NCI-H1417 treated with DMSO at 0.1 percent for 48 hours (cell line): ENCODE measurements around the gene PNMA8B.
A peak's percentile ranks its signal among the peaks of the same experiment; 100 is the strongest.
"Not testable (repeated sequence)": the region's sequence is repeated elsewhere in the genome, so short reads cannot be mapped to it uniquely, and the experiment has no call there.

Experiments used
- DNase-seq: peaks from one replicate; lab custom pipeline; 2025; lab: John Stamatoyannopoulos, UW

The PNMA8B gene

GRCh38 chr19:46495786-46496099, at the start of gene PNMA8B:
Gene PNMA8B, minus strand, starts transcription at chr19:46495867. Its CDS starts 402 bp downstream, at chr19:46495465.
- DNase-seq, result peak; percentile 42

- no peak for DNase-seq
Observed at GRCh38 chr19:46544651-46545050, 49.0 kb upstream of the PNMA8B start.

GRCh38 chr19:46542428-46543230, 47.0 kb upstream of the PNMA8B start:
- peak; percentile 80 for DNase-seq

- DNase-seq, result no peak
Observed at GRCh38 chr19:46537136-46538097, 41.8 kb upstream of the PNMA8B start.

- DNase-seq, result no peak
Observed at GRCh38 chr19:46536391-46536790, 40.7 kb upstream of the PNMA8B start.

GRCh38 chr19:46533621-46534081, 38.0 kb upstream of the PNMA8B start:
- no peak for DNase-seq

- no peak for DNase-seq
Observed at GRCh38 chr19:46533078-46533620, 37.5 kb upstream of the PNMA8B start.

GRCh38 chr19:46530636-46531035, 35.0 kb upstream of the PNMA8B start:
- no peak for DNase-seq

- no peak for DNase-seq
Observed at GRCh38 chr19:46529622-46530451, 34.2 kb upstream of the PNMA8B start.

GRCh38 chr19:46528601-46529590, 33.2 kb upstream of the PNMA8B start:
- DNase-seq, result no peak

GRCh38 chr19:46526801-46527200, 31.1 kb upstream of the PNMA8B start:
- not testable (repeated sequence) for DNase-seq

- DNase-seq, result no peak
Observed at GRCh38 chr19:46524308-46524707, 28.6 kb upstream of the PNMA8B start.

- DNase-seq, result not testable (repeated sequence)
Observed at GRCh38 chr19:46522988-46523387, 27.3 kb upstream of the PNMA8B start.

- no peak for DNase-seq
Observed at GRCh38 chr19:46521241-46521868, 25.7 kb upstream of the PNMA8B start.

GRCh38 chr19:46520616-46521015, 24.9 kb upstream of the PNMA8B start:
- no peak for DNase-seq

GRCh38 chr19:46517471-46517870, 21.8 kb upstream of the PNMA8B start:
- DNase-seq, result no peak

- no peak for DNase-seq
Observed at GRCh38 chr19:46515879-46516350, 20.2 kb upstream of the PNMA8B start.

GRCh38 chr19:46515290-46515609, 19.6 kb upstream of the PNMA8B start:
- no peak for DNase-seq

GRCh38 chr19:46514589-46515289, 19.1 kb upstream of the PNMA8B start:
- no peak for DNase-seq
